ENCODE measurements around the gene ADGRF5. TPM values are rescaled to one million over a fixed set of nuclear protein-coding genes. Genes with fewer than 3 reads are reported as not detected.

ADGRF5 gene
- total RNA-seq, 2 donors from 2014 or later = not detected

DNA sequence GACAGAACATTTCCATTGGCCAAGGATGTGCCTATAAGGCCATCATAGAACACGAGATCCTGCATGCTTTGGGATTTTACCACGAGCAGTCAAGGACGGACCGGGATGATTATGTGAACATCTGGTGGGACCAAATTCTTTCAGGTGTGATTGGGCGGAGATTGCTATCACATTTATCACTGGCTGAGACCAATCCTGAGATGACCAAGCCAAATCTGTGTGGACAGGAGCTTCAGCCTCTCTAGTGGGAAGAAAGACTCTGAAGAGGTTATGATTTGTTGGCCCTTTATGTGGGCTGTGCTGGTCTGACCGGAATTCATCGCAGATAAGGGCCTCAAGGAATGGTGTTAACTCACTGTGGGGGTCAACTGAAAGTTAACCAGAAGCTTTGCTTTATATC lies 102.2 kb downstream of the ADGRF5 start:
- H3K4me3 Mint-ChIP-seq = no peak overlapping the region
- no peaks in the 10 kb centered on the region for H3K9me3 ChIP-seq (ENCODE audit: control insufficient read depth, low read length, poor library complexity, severe bottlenecking)
- H3K4me1 Mint-ChIP-seq = no peaks in the 10 kb centered on the region
- DNase-seq (no peak), ATAC-seq (no peak)
- H3K27ac Mint-ChIP-seq = no peak overlapping the region
- peaks cover 42% of the 10 kb centered on the region for H3K27me3 Mint-ChIP-seq
- no peaks in the 10 kb centered on the region for H3K36me3 Mint-ChIP-seq (ENCODE audit: low read depth)

DNA sequence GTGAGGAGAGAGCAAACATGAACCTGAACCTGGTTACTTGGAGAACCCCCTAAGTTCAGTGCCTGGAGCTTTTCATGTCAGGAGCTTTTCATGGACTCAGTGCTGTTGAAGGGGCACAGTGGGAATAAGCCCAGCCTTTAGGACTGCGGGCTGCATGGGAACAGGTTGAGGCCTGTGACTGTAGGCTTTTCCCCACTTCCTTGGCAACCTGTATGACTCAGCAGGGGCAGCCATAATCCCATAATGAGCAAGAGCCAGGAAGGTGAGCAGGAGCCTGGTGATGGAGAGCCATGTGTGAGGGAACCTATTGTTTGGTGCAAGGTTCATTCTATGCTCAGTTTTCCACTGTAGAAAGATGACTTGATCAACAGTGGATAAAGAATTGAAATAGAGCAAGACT lies 105.1 kb downstream of the ADGRF5 start:
- ATAC-seq (no peak), DNase-seq (no peak)
- Mint-ChIP-seq H3K27me3 (peaks cover 42% of the 10 kb centered on the region), H3K4me1 (no peaks in the 10 kb centered on the region), H3K27ac (no peak overlapping the region), H3K36me3 (ENCODE audit: low read depth) (no peaks in the 10 kb centered on the region), H3K4me3 (no peak overlapping the region)
- no peaks in the 10 kb centered on the region for H3K9me3 ChIP-seq (ENCODE audit: control insufficient read depth, low read length, poor library complexity, severe bottlenecking)

DNA sequence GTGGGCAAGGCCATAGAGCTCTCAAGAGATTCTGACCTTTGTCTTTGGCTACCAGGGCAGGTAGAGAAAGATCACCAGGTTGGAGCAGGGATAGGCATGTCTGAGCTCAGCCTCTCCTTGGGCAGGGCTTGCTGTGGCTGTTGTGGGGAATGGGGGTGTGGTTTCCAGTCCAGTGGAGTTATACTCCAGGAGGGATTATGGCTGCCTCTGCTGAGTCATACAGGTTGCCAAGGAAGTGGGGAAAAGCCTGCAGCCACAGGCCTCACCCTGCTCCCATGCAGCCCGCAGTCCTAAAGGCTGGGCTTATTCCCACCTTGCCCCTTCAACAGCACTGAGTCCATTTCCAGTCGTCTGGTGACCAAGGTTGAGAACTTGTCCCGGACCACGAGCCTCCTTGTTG lies 106.6 kb downstream of the ADGRF5 start:
- H3K27ac Mint-ChIP-seq = no peak overlapping the region
- peaks cover 43% of the 10 kb centered on the region for H3K27me3 Mint-ChIP-seq
- H3K4me1 Mint-ChIP-seq = no peaks in the 10 kb centered on the region
- DNase-seq (no peak), ATAC-seq (no peak)
- no peaks in the 10 kb centered on the region for H3K9me3 ChIP-seq (ENCODE audit: control insufficient read depth, low read length, poor library complexity, severe bottlenecking)
- no peaks in the 10 kb centered on the region for H3K36me3 Mint-ChIP-seq (ENCODE audit: low read depth)
- no peak overlapping the region for H3K4me3 Mint-ChIP-seq

DNA sequence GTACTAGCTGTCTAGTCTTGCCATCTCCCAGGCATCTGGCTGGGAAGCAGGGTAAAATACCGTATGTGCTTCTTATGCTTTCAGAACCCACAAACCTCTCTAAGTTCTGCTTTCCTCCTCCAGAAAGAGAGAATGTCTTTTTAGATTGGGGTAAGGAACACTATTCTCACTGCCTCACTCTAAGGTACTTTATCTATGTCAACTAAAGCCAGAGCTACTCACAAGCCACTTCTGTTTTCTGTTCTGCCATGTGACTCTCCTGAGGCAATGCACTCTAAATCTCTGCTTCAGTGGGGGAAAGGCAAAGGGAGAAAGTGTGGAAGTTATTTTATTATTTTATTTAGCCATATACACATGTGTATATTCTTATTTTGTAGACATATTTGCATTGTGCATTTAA lies 112.9 kb downstream of the ADGRF5 start:
- H3K27me3 Mint-ChIP-seq = peaks cover 19% of the 10 kb centered on the region
- peaks cover 3% of the 10 kb centered on the region for H3K36me3 Mint-ChIP-seq (ENCODE audit: low read depth)
- no peak for DNase-seq
- H3K9me3 ChIP-seq (ENCODE audit: control insufficient read depth, low read length, poor library complexity, severe bottlenecking) = no peaks in the 10 kb centered on the region
- ATAC-seq = no peak
- H3K4me3 Mint-ChIP-seq = no peak overlapping the region
- H3K27ac Mint-ChIP-seq = no peak overlapping the region
- H3K4me1 Mint-ChIP-seq = no peaks in the 10 kb centered on the region

Other genes starting within 250 kb of the ADGRF5 start
- not detected for gene TDRD6, start 234.1 kb downstream of the ADGRF5 start, total RNA-seq
- under 1 TPM in 1 of 2 donors, not detected in 1; 0.20 TPM for gene PLA2G7, start 186.6 kb downstream of the ADGRF5 start, total RNA-seq
- not detected for gene ANKRD66, start 175.0 kb downstream of the ADGRF5 start, total RNA-seq
- not detected for gene MEP1A, start 128.5 kb downstream of the ADGRF5 start, total RNA-seq
- not detected for gene ADGRF1, start 120.4 kb upstream of the ADGRF5 start, total RNA-seq

Data from T-helper 17 cell (primary cell).